HepG2 (cell line): Measurements from ENCODE around the gene MIF4GD. TPM values are rescaled to one million over a fixed set of nuclear protein-coding genes. Genes with fewer than 3 reads are reported as not detected.

ENCODE experiments used
- ARID4A ChIP-seq: sonication (generic); formaldehyde crosslinking; IDR thresholded peaks from 2 replicates; pipeline ENCODE4 v1.5.0; 2020; ENCODE audit warnings: mild to moderate bottlenecking, missing genetic modification reagents, borderline replicate concordance
- ELF1 ChIP-seq: sonication (generic); formaldehyde crosslinking; IDR thresholded peaks from 2 replicates; pipeline ENCODE4 v1.4.0; 2020; ENCODE audit warnings: missing genetic modification reagents
- FOXJ3 ChIP-seq: sonication (generic); formaldehyde crosslinking; IDR thresholded peaks from 2 replicates; pipeline ENCODE4 v1.4.0; 2020; ENCODE audit warnings: missing genetic modification reagents, mild to moderate bottlenecking, borderline replicate concordance
- NPAS2 ChIP-seq: sonication (generic); formaldehyde crosslinking; IDR thresholded peaks from 2 replicates; pipeline ENCODE4 v1.8.0; 2022; ENCODE audit warnings: mild to moderate bottlenecking, missing genetic modification reagents, borderline replicate concordance
- PHF21A ChIP-seq: sonication (generic); formaldehyde crosslinking; IDR thresholded peaks from 2 replicates; pipeline ENCODE4 v1.5.0; 2020; ENCODE audit warnings: mild to moderate bottlenecking, missing genetic modification reagents
- RERE ChIP-seq: IDR thresholded peaks from 2 replicates; pipeline ENCODE4 v1.6.1; 2016; ENCODE audit warnings: low read depth, missing genetic modification reagents, missing compliant biosample characterization
- SMC3 ChIP-seq: IDR thresholded peaks from 2 replicates; pipeline ENCODE4 v1.6.1; 2011; ENCODE audit warnings: low read length, improper control_type of control experiment
- SNAPC2 ChIP-seq: sonication (generic); formaldehyde crosslinking; IDR thresholded peaks from 2 replicates; pipeline ENCODE4 v1.8.1; 2022; ENCODE audit warnings: mild to moderate bottlenecking, missing genetic modification reagents
- TCF7L2 ChIP-seq: IDR thresholded peaks from 2 replicates; pipeline ENCODE4 v1.6.1; 2011; ENCODE audit warnings: mild to moderate bottlenecking, low read depth, low read length, moderate library complexity
- TFE3 ChIP-seq: IDR thresholded peaks from 2 replicates; pipeline ENCODE4 v1.6.1; 2016
- THRA ChIP-seq: sonication (generic); formaldehyde crosslinking; IDR thresholded peaks from 2 replicates; pipeline ENCODE4 v1.4.0; 2020; ENCODE audit warnings: missing genetic modification reagents, borderline replicate concordance
- ZBTB38 ChIP-seq: sonication (generic); formaldehyde crosslinking; IDR thresholded peaks from 2 replicates; pipeline ENCODE4 v1.5.1; 2020; ENCODE audit warnings: mild to moderate bottlenecking, missing genetic modification reagents
- ZNF282 ChIP-seq: fragments of 450-650 bp; IDR thresholded peaks from 2 replicates; pipeline ENCODE4 v1.6.1; 2018; ENCODE audit not compliant: partially characterized antibody
- ZNF557 ChIP-seq: sonication (generic); formaldehyde crosslinking; IDR thresholded peaks from 2 replicates; pipeline ENCODE4 v1.4.0; 2020; ENCODE audit warnings: missing genetic modification reagents
- ZNF704 ChIP-seq: sonication (generic); formaldehyde crosslinking; IDR thresholded peaks from 2 replicates; pipeline ENCODE4 v1.8.1; 2023; ENCODE audit warnings: mild to moderate bottlenecking, inconsistent platforms, moderate library complexity, missing genetic modification reagents, borderline replicate concordance
- ZNF781 ChIP-seq: sonication (generic); formaldehyde crosslinking; IDR thresholded peaks from 2 replicates; pipeline ENCODE4 v1.5.1; 2020; ENCODE audit warnings: borderline replicate concordance, mild to moderate bottlenecking, missing genetic modification reagents; ENCODE audit errors: not compliant biosample characterization
- polyA plus RNA-seq, 8 experiments: library from polyadenylated mRNA; depleted of rRNA in 3 of 8; stranded (reverse) in 7 of 8; unstranded in 1 of 8; fragments of >200 nt; fragmentation: Illumina TruSeq in 4 of 8; extraction: Trizol in 4 of 8; gene quantifications; 2 replicates each; pipeline versions ENCODE4 v1.2.1 to v1.2.3, GENCODE V29; 2011 to 2016; ENCODE audit warnings: low read depth in 4 of 8, missing spikeins in 1 of 8, mixed read lengths in 1 of 8; ENCODE audit not compliant: insufficient read depth in 1 of 8
- total RNA-seq, 5 experiments: library from RNA; depleted of rRNA; stranded (reverse); fragments of >200 nt; fragmentation: Illumina TruSeq; extraction: Trizol; gene quantifications; 2 replicates each; pipeline ENCODE4 v1.2.3, GENCODE V29; 2016; ENCODE audit warnings: low read depth in 1 of 5

MIF4GD gene
- total and polyA plus RNA-seq, 2 of the 13 experiments (the other 11 are each of a cell fraction or from before 2014, with no cell fraction given) = 14.0 to 28.0 TPM

GRCh38 chr17:75288770-75289114, 17.7 kb upstream of the MIF4GD start (continued):
- TF ChIP-seq ZNF282 (no peak), THRA (CRISPR knock-in tag) (no peak), RERE (no peak), ZBTB38 (no peak), SNAPC2 (CRISPR knock-in tag) (no peak), FOXJ3 (CRISPR knock-in tag) (no peak), ELF1 (no peak), ZNF557 (peak; percentile 54; the same call in 1 of the 2 replicates), PHF21A (no peak), ZNF781 (CRISPR knock-in tag) (no peak), ARID4A (CRISPR knock-in tag) (no peak), TFE3 (no peak), SMC3 (no peak), NPAS2 (CRISPR knock-in tag) (no peak), TCF7L2 (no peak), ZNF704 (CRISPR knock-in tag) (no peak)
